ENCODE data around the gene DIP2C.

The DIP2C gene

GRCh38 chr10:576130-576465 is 113.4 kb downstream of the DIP2C start:
- no peak for TF ChIP-seq CTCF (IDR thresholded peaks at IDR 0.05; ENCODE audit: low read depth, low read length)
- H3K36me3 ChIP-seq = no peaks in the 10 kb centered on the region
- H3K27me3 ChIP-seq (ENCODE audit: insufficient read depth, low read depth, severe bottlenecking) = no peaks in the 10 kb centered on the region
- H3K4me3 ChIP-seq (ENCODE audit: low read depth, low read length) = no peak overlapping the region
- no peak overlapping the region for H3K27ac ChIP-seq
- no peak for DNase-seq
- H3K9me3 ChIP-seq (ENCODE audit: severe bottlenecking) = no peaks in the 10 kb centered on the region

- TF ChIP-seq CTCF (IDR thresholded peaks at IDR 0.05; ENCODE audit: low read depth, low read length) = no peak
- Histone ChIP-seq H3K9me3 (ENCODE audit: severe bottlenecking) (no peaks in the 10 kb centered on the region), H3K27me3 (ENCODE audit: insufficient read depth, low read depth, severe bottlenecking) (no peaks in the 10 kb centered on the region), H3K36me3 (no peaks in the 10 kb centered on the region), H3K4me3 (ENCODE audit: low read depth, low read length) (no peak overlapping the region), H3K27ac (no peak overlapping the region)
- DNase-seq = no peak
Observed at GRCh38 chr10:575402-576129, 113.9 kb downstream of the DIP2C start.

DNA sequence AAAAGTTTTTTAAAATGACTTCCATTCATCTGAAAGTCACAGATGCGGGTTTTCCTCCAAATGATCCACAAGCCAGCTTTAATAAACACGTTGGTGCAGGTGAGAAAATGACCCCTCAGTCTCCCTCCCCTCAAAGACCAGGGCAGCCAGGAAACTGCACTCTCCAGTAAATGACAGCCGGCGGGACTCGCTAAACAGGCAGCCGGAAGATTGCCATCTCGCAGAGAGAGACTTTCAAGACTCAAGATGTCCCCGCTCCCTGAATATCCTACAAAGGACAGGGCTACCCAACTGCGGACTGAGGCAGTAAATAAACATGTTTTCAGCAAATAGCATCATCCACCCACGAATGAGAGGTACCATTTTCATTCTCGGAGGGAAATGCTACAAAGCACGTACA is 116.8 kb downstream of the DIP2C start:
- Histone ChIP-seq H3K36me3 (no peaks in the 10 kb centered on the region), H3K27me3 (ENCODE audit: insufficient read depth, low read depth, severe bottlenecking) (no peaks in the 10 kb centered on the region), H3K27ac (no peak overlapping the region), H3K4me3 (ENCODE audit: low read depth, low read length) (no peak overlapping the region), H3K9me3 (ENCODE audit: severe bottlenecking) (no peaks in the 10 kb centered on the region)
- DNase-seq = no peak
- TF ChIP-seq CTCF (IDR thresholded peaks at IDR 0.05; ENCODE audit: low read depth, low read length) = no peak

GRCh38 chr10:571688-572451 is 117.6 kb downstream of the DIP2C start:
- no peak for TF ChIP-seq CTCF (IDR thresholded peaks at IDR 0.05; ENCODE audit: low read depth, low read length)
- H3K27ac ChIP-seq = no peak overlapping the region
- H3K4me3 ChIP-seq (ENCODE audit: low read depth, low read length) = no peak overlapping the region
- no peaks in the 10 kb centered on the region for H3K36me3 ChIP-seq
- H3K27me3 ChIP-seq (ENCODE audit: insufficient read depth, low read depth, severe bottlenecking) = no peaks in the 10 kb centered on the region
- no peak for DNase-seq
- no peaks in the 10 kb centered on the region for H3K9me3 ChIP-seq (ENCODE audit: severe bottlenecking)

DNA sequence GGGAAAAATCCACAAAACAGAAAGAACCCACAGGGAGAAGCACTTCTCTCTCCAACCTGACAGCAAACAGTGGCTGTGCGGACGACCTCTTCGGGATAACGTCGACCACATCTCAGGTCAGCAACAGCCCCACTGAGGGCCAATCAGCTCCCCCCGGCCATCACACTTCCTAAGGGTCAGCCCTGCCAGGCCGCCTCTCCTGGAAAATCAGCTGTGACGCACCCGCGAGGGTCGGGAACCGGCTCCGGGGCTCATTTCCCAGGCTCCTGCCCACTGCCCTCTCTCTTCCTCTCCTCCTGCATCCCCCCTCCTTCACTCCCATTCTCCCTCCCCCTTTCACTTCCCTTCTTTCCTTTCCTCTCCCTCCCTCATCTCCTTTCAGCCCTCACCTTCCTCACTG is 118.3 kb downstream of the DIP2C start:
- Histone ChIP-seq H3K4me3 (ENCODE audit: low read depth, low read length) (no peak overlapping the region), H3K27ac (no peak overlapping the region)

More for the DNA sequence above, 118.3 kb downstream of the DIP2C start:
- H3K9me3 ChIP-seq (ENCODE audit: severe bottlenecking) = no peaks in the 10 kb centered on the region
- no peaks in the 10 kb centered on the region for H3K27me3 ChIP-seq (ENCODE audit: insufficient read depth, low read depth, severe bottlenecking)
- DNase-seq = no peak
- no peak for TF ChIP-seq CTCF (IDR thresholded peaks at IDR 0.05; ENCODE audit: low read depth, low read length)
- no peaks in the 10 kb centered on the region for H3K36me3 ChIP-seq

All from WERI-Rb-1 (cell line).